B cell (primary cell): ENCODE measurements around the gene CORO2A.

Source experiments
- CTCF ChIP-seq: fragments of 200-600 bp; IDR thresholded peaks from one replicate; pipeline ENCODE4 v1.8.0; 2022; ENCODE audit warnings: antibody characterized with exemption, mild to moderate bottlenecking
- EZH2 ChIP-seq: IDR thresholded peaks from 2 replicates; pipeline ENCODE4 v1.6.1; 2012; ENCODE audit warnings: borderline replicate concordance, low read depth, mild to moderate bottlenecking, moderate library complexity, low read length; ENCODE audit not compliant: insufficient read depth, poor library complexity, severe bottlenecking

DNA sequence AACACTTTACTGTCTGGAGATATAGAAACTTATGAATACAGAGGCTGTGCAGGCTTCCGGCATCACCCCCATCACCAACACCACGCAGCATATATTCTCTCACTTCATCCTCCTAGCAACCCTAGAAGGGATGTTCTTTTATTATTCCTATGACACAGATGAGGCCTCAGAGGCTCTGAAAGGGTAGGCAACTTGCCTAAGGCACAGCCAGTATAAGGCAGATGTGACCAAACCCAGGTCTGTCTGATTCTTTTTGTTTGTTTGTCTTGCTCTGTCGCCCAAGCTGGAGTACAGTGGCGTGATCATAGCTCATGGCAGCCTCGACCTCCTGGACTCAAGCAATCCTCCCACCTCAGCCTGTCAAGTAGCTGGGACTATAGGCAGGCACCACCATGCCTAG, 22.8 kb upstream of the CORO2A start:
- TF ChIP-seq CTCF (no peak), EZH2 (no peak)
